SK-N-MC (cell line): ENCODE data around the gene NYAP1.

ENCODE experiments used
- DNase-seq: peaks from one replicate; pipeline ENCODE4 v3.0.0-alpha.2; 2011; ENCODE audit warnings: low read depth, low spot score
- H3K27ac ChIP-seq: fragments of 200-600 bp; sonication (generic); 2 replicates; pipeline ENCODE4 v1.5.1; 2016; ENCODE audit warnings: mixed run types
- H3K36me3 ChIP-seq: fragments of 200-600 bp; sonication (generic); 2 replicates; pipeline ENCODE4 v1.6.1; 2017; ENCODE audit warnings: antibody characterized with exemption, low read length, mixed read lengths; ENCODE audit not compliant: insufficient read depth
- H3K4me3 ChIP-seq: fragments of 200-600 bp; sonication (generic); 2 replicates; pipeline ENCODE4 v1.5.1; 2016
- H3K9ac ChIP-seq: fragments of 200-600 bp; sonication (generic); 2 replicates; pipeline ENCODE4 v1.8.0; 2017; ENCODE audit warnings: mixed run types, mixed read lengths; ENCODE audit not compliant: insufficient read length
- H3K9me3 ChIP-seq: fragments of 200-600 bp; sonication (generic); 2 replicates; pipeline ENCODE4 v1.6.1; 2017; ENCODE audit warnings: low read depth, mild to moderate bottlenecking, antibody characterized with exemption, low read length, moderate library complexity, mixed read lengths
- EZH2 ChIP-seq: fragments of 200-600 bp; sonication (generic); IDR thresholded peaks from one replicate; pipeline ENCODE4 v1.6.1; 2017; ENCODE audit warnings: antibody characterized with exemption
- FOXP2 ChIP-seq: optimal IDR thresholded peaks from 2 replicates; pipeline ENCODE3; 2011; ENCODE audit warnings: mild to moderate bottlenecking, moderate library complexity; ENCODE audit not compliant: insufficient read depth; ENCODE audit errors: extremely low read length, control extremely low read depth
- POLR2AphosphoS5 ChIP-seq: IDR thresholded peaks from 2 replicates; pipeline ENCODE4 v1.6.1; 2012; ENCODE audit warnings: mild to moderate bottlenecking, low read depth, low read length, borderline replicate concordance

The NYAP1 gene

GRCh38 chr7:100467638-100468373 lies 15.9 kb upstream of the NYAP1 start:
- Histone ChIP-seq H3K4me3 (no peak overlapping the region), H3K36me3 (no peaks in the 10 kb centered on the region; the same call in 1 of the 2 replicates), H3K9me3 (no peaks in the 10 kb centered on the region), H3K27ac (no peak overlapping the region), H3K9ac (no peak overlapping the region)
- no peak for DNase-seq
- TF ChIP-seq POLR2AphosphoS5 (no peak), FOXP2 (no peak), EZH2 (no peak)

- TF ChIP-seq EZH2 = no peak
- peak; percentile 12 for TF ChIP-seq FOXP2
- 0 out of 2 replicates have a peak, but pooled peaks have one; percentile 16 for TF ChIP-seq POLR2AphosphoS5
- Histone ChIP-seq H3K9me3 (no peaks in the 10 kb centered on the region), H3K9ac (no peak overlapping the region), H3K4me3 (no peak overlapping the region), H3K36me3 (peaks cover 6% of the 10 kb centered on the region; the same call in 1 of the 2 replicates), H3K27ac (no peak overlapping the region)
- DNase-seq = peak; percentile 28
Observed at GRCh38 chr7:100469227-100470044, 14.3 kb upstream of the NYAP1 start.

DNA sequence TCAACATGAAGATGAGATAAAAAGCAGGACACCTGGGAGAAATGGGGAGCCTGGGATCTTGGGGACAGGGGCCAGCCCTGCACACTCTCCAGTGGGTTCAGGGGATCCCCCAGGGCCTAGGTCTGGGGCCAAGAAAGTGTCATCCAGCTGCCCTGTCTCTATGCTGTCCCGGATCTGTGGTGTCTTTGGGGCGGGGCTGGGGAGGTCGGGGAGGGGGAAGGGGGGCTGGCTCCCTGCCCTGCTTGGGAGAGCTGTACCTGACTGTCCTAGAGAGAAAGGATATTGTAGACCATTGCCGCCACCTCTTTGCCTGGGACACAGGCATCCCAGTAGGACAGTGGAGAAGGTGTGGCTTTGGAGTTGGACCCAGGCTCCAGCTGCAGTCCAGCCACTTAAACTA lies 12.7 kb upstream of the NYAP1 start:
- Histone ChIP-seq H3K36me3 (peaks cover 7% of the 10 kb centered on the region; the same call in 1 of the 2 replicates), H3K9me3 (no peaks in the 10 kb centered on the region), H3K9ac (no peak overlapping the region), H3K27ac (no peak overlapping the region), H3K4me3 (no peak overlapping the region)
- no peak for DNase-seq
- TF ChIP-seq EZH2 (no peak), FOXP2 (no peak)

- Histone ChIP-seq H3K9me3 (no peaks in the 10 kb centered on the region), H3K9ac (no peak overlapping the region), H3K27ac (peak overlapping the region; percentile 93), H3K4me3 (peak overlapping the region; percentile 74), H3K36me3 (peaks cover 7% of the 10 kb centered on the region; the same call in 1 of the 2 replicates)
- TF ChIP-seq POLR2AphosphoS5 = no peak
- TF ChIP-seq EZH2 = no peak
- TF ChIP-seq FOXP2 = no peak
- DNase-seq = no peak
Observed at GRCh38 chr7:100472121-100472851, 11.4 kb upstream of the NYAP1 start.

DNA sequence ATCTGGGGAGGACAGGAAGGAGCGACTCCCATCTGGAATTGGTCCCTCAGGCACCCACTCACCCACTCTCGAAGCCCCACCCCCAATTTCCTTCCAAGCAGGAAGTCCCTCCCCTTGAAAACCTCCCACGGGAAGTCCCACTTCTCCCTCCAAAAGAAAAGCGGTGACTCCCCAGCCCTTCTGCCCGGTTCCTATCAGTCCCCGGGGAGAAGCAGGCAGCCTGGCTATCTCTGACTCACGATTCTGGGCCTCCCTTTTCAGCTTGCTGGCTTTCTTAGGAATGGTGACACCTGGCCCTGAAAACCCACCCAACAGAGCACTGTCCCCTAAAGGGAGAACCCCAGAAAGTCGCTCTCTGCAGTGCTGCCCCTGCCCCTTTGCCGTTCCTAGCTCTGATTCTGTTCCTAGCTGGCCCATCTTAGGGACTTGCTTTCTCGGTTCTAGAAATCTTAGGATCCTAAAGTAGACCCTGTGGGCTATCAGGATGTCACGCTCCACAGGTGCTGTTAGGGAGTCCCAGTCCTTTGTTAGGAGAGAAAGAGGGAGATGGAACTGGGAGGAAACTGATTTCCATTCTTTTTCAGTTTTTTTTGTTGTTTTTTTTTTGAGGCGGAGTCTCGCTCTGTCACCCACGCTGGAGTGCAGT lies 10.8 kb upstream of the NYAP1 start:
- peak overlapping the region; percentile 93 for H3K27ac ChIP-seq
- peaks cover 7% of the 10 kb centered on the region; the same call in 1 of the 2 replicates for H3K36me3 ChIP-seq
- no peak for TF ChIP-seq FOXP2
- no peak for TF ChIP-seq EZH2
- peak; percentile 74 for TF ChIP-seq POLR2AphosphoS5
- peak; percentile 35 for DNase-seq
- peak overlapping the region; percentile 75 for H3K9ac ChIP-seq
- H3K4me3 ChIP-seq = peak overlapping the region; percentile 74
- H3K9me3 ChIP-seq = no peaks in the 10 kb centered on the region

- TF ChIP-seq POLR2AphosphoS5 (no peak), FOXP2 (no peak)
- Histone ChIP-seq H3K9me3 (no peaks in the 10 kb centered on the region), H3K9ac (peak overlapping the region; percentile 28), H3K4me3 (no peak overlapping the region; the same call in 1 of the 2 replicates), H3K36me3 (peaks cover 7% of the 10 kb centered on the region; the same call in 1 of the 2 replicates), H3K27ac (peak overlapping the region; percentile 44)
- no peak for DNase-seq
Observed at GRCh38 chr7:100475549-100475948, 8.2 kb upstream of the NYAP1 start.

DNA sequence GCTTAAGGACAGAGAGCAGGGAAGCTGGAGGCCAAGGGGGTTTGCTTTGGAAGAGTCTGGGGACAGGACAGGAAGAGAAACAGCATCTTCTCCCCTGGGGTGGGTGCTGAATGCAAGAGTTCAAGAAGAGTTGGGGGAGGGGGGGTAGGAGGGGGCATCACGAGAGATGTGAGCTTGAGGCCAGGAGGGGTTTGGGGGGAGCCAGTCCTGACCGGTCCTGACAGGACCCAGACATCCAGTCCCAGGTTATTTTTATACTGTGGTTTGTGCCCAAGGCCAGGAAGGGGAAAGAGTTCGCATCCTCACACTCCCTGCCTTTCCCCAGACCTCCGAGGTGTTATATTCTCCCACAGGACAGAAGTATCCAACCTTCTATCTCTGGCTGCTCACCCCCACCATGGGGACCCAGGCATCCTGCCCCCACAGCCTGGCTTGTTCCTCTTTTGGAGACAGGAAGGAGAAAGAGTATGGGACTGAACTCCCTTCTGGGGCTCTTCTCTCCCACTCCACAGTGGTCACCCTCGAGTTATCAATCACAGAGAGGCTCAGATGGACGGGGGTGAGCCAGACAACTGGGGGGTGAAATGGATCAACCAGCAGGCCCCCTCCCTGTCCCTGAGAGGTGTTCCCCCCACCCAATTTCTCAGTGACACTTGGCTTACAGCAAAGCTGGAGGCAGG lies 7.5 kb upstream of the NYAP1 start:
- peaks cover 7% of the 10 kb centered on the region; the same call in 1 of the 2 replicates for H3K36me3 ChIP-seq
- no peaks in the 10 kb centered on the region for H3K9me3 ChIP-seq
- TF ChIP-seq POLR2AphosphoS5 = no peak
- TF ChIP-seq FOXP2 = no peak
- TF ChIP-seq EZH2 = no peak
- DNase-seq = no peak
- H3K9ac ChIP-seq = peak overlapping the region; percentile 28
- peak overlapping the region; percentile 97 for H3K4me3 ChIP-seq
- peak overlapping the region; percentile 44 for H3K27ac ChIP-seq
